ENCODE results near the gene MRPL12. TPM values are rescaled to one million over a fixed set of nuclear protein-coding genes. Genes with fewer than 3 reads are reported as not detected.
A peak's percentile ranks its signal among the peaks of the same experiment; 100 is the strongest.

MRPL12 gene
- total RNA-seq, 2 donors from 2014 or later: 53.4 to 63.5 TPM

DNA sequence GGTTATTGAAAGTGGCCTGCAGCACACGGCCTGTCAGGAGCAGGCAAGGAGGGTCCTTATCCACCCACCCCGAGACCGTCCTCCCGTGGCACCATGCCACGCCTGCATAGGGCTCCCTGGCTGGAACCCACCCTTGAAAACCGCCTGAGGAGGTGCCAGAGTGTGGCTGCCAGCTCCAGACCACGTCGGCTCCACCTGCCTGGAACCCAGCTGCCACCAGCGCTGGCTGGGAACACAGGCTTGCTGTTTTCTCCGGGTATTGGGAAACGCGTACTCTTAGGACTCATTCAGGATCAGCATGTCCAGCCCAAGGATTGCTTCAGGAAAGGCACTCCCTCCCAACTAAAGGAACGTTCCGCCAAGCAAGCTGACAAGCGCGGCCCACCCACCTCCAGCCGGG, 26.3 kb upstream of the MRPL12 start:
- 87% methylated on average over 17 of the region's 17 CpGs for WGBS
- DNase-seq (ENCODE audit: low spot score): no peak
- H3K9me3 ChIP-seq: no peaks in the 10 kb centered on the region
- TF ChIP-seq, protein P1, sequence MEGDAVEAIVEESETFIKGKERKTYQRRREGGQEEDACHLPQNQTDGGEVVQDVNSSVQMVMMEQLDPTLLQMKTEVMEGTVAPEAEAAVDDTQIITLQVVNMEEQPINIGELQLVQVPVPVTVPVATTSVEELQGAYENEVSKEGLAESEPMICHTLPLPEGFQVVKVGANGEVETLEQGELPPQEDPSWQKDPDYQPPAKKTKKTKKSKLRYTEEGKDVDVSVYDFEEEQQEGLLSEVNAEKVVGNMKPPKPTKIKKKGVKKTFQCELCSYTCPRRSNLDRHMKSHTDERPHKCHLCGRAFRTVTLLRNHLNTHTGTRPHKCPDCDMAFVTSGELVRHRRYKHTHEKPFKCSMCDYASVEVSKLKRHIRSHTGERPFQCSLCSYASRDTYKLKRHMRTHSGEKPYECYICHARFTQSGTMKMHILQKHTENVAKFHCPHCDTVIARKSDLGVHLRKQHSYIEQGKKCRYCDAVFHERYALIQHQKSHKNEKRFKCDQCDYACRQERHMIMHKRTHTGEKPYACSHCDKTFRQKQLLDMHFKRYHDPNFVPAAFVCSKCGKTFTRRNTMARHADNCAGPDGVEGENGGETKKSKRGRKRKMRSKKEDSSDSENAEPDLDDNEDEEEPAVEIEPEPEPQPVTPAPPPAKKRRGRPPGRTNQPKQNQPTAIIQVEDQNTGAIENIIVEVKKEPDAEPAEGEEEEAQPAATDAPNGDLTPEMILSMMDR (IDR thresholded peaks at IDR 0.05): no peak
- TF ChIP-seq POLR2A (IDR thresholded peaks at IDR 0.05): no peak
- TF ChIP-seq POLR2AphosphoS5 (IDR thresholded peaks at IDR 0.05): no peak
- peaks cover 0 to 10% of the 10 kb centered on the region in 2 donors for H3K36me3 ChIP-seq
- H3K4me3 ChIP-seq: no peak overlapping the region
- H3K27ac ChIP-seq: no peak overlapping the region
- H3K4me1 ChIP-seq (replicated peaks): no peaks in the 10 kb centered on the region
- intact Hi-C loops (cut with DNase I): no loop called here
- H3K27me3 ChIP-seq (replicated peaks; ENCODE audit: insufficient read depth): no peaks in the 10 kb centered on the region

GRCh38 chr17:81680150-81680549, 23.0 kb upstream of the MRPL12 start:
- TF ChIP-seq POLR2A (IDR thresholded peaks at IDR 0.05): no peak
- no peak for TF ChIP-seq POLR2AphosphoS5 (IDR thresholded peaks at IDR 0.05)
- TF ChIP-seq, protein P1 (IDR thresholded peaks at IDR 0.05): no peak
- no peaks in the 10 kb centered on the region for H3K36me3 ChIP-seq
- H3K4me1 ChIP-seq (replicated peaks): peaks cover 9% of the 10 kb centered on the region
- H3K4me3 ChIP-seq: no peak overlapping the region
- WGBS: 88% methylated on average over 11 of the region's 11 CpGs
- no peak overlapping the region for H3K27ac ChIP-seq
- H3K27me3 ChIP-seq (replicated peaks; ENCODE audit: insufficient read depth): no peaks in the 10 kb centered on the region
- DNase-seq (ENCODE audit: low spot score): no peak
- H3K9me3 ChIP-seq: no peaks in the 10 kb centered on the region
- intact Hi-C loops (cut with DNase I): no loop called here

- TF ChIP-seq POLR2AphosphoS5 (IDR thresholded peaks at IDR 0.05) (no peak), POLR2A (IDR thresholded peaks at IDR 0.05) (no peak)
- TF ChIP-seq, protein P1 (IDR thresholded peaks at IDR 0.05): no peak
- intact Hi-C loops (cut with DNase I): no loop called here
- no peaks in the 10 kb centered on the region for H3K27me3 ChIP-seq (replicated peaks; ENCODE audit: insufficient read depth)
- no peak overlapping the region for H3K27ac ChIP-seq
- H3K9me3 ChIP-seq: no peaks in the 10 kb centered on the region
- peaks cover 0 to 5% of the 10 kb centered on the region in 2 donors for H3K36me3 ChIP-seq
- H3K4me1 ChIP-seq (replicated peaks): peaks cover 11% of the 10 kb centered on the region
- DNase-seq (ENCODE audit: low spot score): no peak
- no peak overlapping the region for H3K4me3 ChIP-seq
- 62% methylated on average over 17 of the region's 17 CpGs for WGBS
Measured at GRCh38 chr17:81681672-81682071, 21.5 kb upstream of the MRPL12 start.

DNA sequence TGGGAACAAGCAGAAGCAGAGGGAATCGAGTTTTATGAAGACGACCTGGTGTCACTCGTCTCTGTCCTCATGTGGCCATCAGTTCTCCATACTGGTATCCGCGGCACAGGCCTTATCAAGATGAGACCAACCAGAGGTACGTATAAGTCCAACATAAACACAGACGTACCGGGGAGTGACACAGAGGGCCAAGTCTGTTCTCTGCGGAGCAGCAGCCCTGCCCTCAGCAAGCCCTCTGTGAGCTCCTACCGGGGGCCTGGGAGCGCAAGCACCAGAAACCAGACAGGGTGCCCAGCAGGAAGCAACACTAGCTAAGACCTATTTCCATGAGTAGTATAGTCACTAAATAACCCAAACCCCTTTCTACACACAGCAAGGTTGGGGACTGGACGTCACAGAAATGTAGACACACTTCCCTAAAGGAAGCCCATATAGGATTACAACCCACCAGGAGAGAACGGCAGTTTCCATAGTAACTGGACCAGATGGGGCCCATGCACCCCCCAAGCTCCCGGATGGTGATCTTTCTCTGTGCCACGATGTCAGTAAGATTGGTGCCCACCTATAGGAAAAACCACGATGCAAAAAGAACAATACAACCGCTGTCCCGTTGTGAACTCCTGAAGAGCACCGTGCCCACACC, 20.5 kb upstream of the MRPL12 start:
- DNase-seq (ENCODE audit: low spot score): no peak
- no peaks in the 10 kb centered on the region for H3K9me3 ChIP-seq
- H3K4me1 ChIP-seq (replicated peaks): peaks cover 11% of the 10 kb centered on the region
- peaks cover 0 to 16% of the 10 kb centered on the region in 2 donors for H3K36me3 ChIP-seq
- TF ChIP-seq POLR2AphosphoS5 (IDR thresholded peaks at IDR 0.05) (no peak), POLR2A (IDR thresholded peaks at IDR 0.05) (no peak)
- TF ChIP-seq, protein P1 (IDR thresholded peaks at IDR 0.05): no peak
- H3K27me3 ChIP-seq (replicated peaks; ENCODE audit: insufficient read depth): no peaks in the 10 kb centered on the region
- 25% methylated on average over 19 of the region's 19 CpGs for WGBS
- peak overlapping the region; percentile 96 to 97 for H3K4me3 ChIP-seq
- intact Hi-C loops (cut with DNase I): no loop called here
- H3K27ac ChIP-seq: no peak overlapping the region

DNA sequence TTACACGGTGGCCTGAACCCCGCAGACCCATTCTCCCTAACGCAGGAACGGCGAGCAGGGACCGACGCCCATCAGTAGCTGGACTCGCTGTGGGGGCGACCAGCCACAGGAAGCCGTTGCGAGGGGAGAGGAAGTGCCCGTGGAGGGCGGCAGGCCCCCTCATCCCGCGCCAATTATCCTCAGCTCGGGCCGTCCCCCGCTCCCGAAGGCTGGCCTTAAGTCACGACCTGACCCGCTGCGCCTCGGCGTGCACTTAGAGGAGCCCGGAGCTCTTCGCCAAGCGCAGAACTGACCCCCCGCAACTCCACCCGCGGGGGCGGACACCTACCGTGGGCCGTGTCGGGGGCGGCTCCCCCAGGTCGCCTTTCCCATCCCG, 20.0 kb upstream of the MRPL12 start:
- TF ChIP-seq, protein P1 (IDR thresholded peaks at IDR 0.05): no peak
- no peak for TF ChIP-seq POLR2AphosphoS5 (IDR thresholded peaks at IDR 0.05)
- no peak for TF ChIP-seq POLR2A (IDR thresholded peaks at IDR 0.05)
- peak overlapping the region; percentile 28 to 66 for H3K27ac ChIP-seq
- under 1% methylated on average over 37 of the region's 37 CpGs for WGBS
- DNase-seq (ENCODE audit: low spot score): no peak
- no peaks in the 10 kb centered on the region for H3K27me3 ChIP-seq (replicated peaks; ENCODE audit: insufficient read depth)
- peaks cover 11% of the 10 kb centered on the region for H3K4me1 ChIP-seq (replicated peaks)
- intact Hi-C loops (cut with DNase I): no loop called here
- H3K4me3 ChIP-seq: peak overlapping the region; percentile 96 to 97
- H3K9me3 ChIP-seq: no peaks in the 10 kb centered on the region
- peaks cover 0 to 21% of the 10 kb centered on the region in 2 donors for H3K36me3 ChIP-seq
